ENCODE measurements around the gene R3HDML.
"Not testable (repeated sequence)": the region's sequence is repeated elsewhere in the genome, so short reads cannot be mapped to it uniquely, and the experiment has no call there.

R3HDML gene

GRCh38 chr20:44331201-44331600 lies 5.6 kb upstream of the R3HDML start:
- no peak for DNase-seq

- DNase-seq, result no peak
Observed at GRCh38 chr20:44334306-44334705, 2.5 kb upstream of the R3HDML start.

GRCh38 chr20:44334709-44335108 lies 2.1 kb upstream of the R3HDML start:
- no peak for DNase-seq

GRCh38 chr20:44335675-44336074 lies 1.2 kb upstream of the R3HDML start:
- no peak for DNase-seq

- DNase-seq, result no peak
Observed at GRCh38 chr20:44336086-44336485, 757 bp upstream of the R3HDML start.

DNA sequence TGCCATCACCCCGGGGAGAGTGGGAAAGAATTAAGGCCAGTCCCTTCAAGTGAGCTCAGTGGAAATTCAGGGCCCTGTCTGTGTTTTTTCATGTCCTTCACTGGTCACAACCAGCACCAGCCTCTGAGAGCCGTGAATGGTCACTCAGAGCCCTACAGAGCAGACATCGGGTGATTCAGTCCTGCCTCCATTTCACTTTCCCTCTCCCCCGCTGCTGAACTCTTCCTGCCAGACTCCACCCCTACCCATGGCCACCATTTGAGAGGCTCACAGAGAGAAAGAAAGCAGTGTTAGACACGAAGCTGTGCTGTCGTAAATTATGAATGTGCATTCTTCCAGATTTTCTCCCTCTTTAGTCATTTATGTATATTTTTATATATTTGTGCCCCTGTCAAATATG lies 5.4 kb downstream of the R3HDML start:
- no peak for DNase-seq

DNA sequence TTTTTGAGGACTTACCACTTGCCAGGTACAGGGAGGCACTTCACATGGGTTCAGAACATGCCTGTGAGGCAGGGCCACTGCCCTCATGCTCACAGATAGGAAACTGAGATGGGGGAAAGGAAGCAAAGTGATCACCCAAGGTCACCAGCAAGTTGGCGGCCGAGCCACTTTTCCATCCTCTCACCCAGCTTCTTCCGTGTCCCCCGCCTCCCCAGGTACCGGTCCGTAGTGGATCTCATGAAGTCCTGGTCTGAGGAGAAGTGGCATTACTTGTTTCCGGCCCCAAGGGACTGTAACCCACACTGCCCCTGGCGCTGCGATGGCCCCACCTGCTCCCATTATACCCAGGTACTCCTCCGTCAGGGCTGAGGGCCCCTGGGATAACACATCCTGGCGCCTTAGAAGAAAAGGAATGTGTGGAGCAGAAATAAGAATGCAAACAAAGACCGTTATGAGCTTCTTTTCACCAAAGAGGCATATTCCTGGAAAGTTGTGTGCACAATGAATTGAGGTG lies 6.4 kb downstream of the R3HDML start:
- no peak for DNase-seq

GRCh38 chr20:44344723-44345122 lies 7.9 kb downstream of the R3HDML start:
- DNase-seq, result no peak

- no peak for DNase-seq
Observed at GRCh38 chr20:44345147-44345546, 8.3 kb downstream of the R3HDML start.

- not testable (repeated sequence) for DNase-seq
Observed at GRCh38 chr20:44345941-44346340, 9.1 kb downstream of the R3HDML start.

GRCh38 chr20:44348168-44348659 lies 11.4 kb downstream of the R3HDML start:
- DNase-seq, result no peak

DNA sequence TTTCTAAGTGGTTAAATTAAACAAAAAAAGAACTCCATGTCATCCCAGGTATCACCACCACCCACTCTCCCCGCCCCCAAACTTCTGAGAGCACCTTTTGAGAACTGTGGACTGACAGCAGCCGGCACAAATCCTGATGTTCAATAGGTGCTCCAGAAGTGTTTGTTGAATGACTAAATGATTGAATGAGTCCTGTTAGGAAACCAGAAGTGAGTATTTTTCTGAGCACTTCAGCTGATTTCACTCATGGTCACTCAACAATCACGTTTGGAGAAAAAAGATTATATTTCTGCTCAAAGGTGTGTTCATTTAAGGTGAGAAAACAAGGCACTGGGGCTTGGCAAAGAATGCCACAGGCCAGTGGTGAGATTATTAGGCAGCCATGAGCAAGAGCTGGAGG lies 12.5 kb downstream of the R3HDML start:
- DNase-seq, result no peak

- no peak for DNase-seq
Observed at GRCh38 chr20:44350567-44350966, 13.7 kb downstream of the R3HDML start.

GRCh38 chr20:44354979-44355497 lies 18.2 kb downstream of the R3HDML start:
- no peak for DNase-seq

- DNase-seq, result no peak
Observed at GRCh38 chr20:44355498-44356352, 18.9 kb downstream of the R3HDML start, which contains the start of gene HNF4A. Gene HNF4A (plus strand): TSS chr20:44355699. CDS start chr20:44355805, 106 bp downstream.

- no peak for DNase-seq
Observed at GRCh38 chr20:44356353-44356723, 19.5 kb downstream of the R3HDML start.

DNA sequence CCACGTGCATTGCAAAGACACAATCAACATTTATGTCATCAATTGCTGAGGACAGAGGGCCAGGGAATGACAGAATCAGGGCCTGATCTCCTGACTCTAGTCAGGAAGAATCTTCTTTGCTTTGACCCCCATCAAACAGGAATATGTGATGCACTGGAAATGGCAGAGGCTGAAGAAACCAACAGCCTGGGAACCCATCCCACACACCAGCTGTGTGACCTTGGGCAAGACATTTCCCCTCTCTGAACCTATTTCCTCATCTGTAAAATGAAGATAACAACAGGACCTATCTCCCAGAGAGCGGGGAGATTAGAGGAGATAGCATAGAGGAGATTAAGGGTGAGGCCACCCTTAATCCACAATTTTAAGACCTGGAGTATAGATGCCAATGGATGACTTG lies 20.2 kb downstream of the R3HDML start:
- no peak for DNase-seq

GRCh38 chr20:44357555-44358125 lies 20.8 kb downstream of the R3HDML start:
- no peak for DNase-seq

- no peak for DNase-seq
Observed at GRCh38 chr20:44358776-44359175, 21.9 kb downstream of the R3HDML start.

DNA sequence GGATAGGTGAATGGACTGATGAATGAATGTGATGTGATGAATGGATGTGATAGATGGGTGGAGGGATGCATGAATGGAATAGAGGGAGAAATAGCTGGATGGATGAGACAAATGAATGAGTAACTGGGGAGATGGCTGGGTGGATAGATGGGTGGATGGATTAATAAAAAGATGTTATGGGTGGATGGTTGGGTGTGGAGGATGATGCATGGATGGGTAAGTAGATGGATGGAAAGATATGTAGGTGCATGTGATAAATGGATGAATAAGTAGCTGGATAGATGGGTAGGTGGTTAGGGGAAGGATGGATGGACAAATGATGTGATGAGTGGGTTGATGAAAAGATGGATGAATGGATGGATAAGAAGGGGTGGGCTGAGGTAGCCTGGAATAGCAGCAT lies 23.4 kb downstream of the R3HDML start:
- DNase-seq, result no peak

DNA sequence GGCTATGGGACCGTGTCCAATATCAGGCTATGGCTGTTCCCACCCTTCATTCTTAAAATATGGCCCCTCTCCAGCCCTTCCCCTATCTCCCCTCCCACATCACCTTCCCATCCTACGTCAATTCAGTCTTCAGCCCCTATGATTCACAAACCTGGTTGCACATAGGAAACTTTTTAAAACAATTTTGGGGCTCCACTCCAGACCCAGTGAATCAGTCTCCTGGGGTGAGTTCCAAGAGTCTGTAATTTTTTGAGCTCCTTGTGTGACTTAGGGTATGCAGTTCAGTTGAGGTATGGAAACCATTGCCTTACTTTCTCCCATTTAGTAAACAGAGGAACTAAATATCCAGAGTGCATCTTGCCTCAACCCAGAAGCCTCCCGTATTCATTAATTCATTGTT lies 24.2 kb downstream of the R3HDML start:
- no peak for DNase-seq

- DNase-seq, result no peak
Observed at GRCh38 chr20:44362466-44362940, 25.7 kb downstream of the R3HDML start.

- DNase-seq, result no peak
Observed at GRCh38 chr20:44364068-44364467, 27.2 kb downstream of the R3HDML start.

- DNase-seq, result no peak
Observed at GRCh38 chr20:44364780-44365179, 27.9 kb downstream of the R3HDML start.

Measured in CD4-positive, alpha-beta T cell treated with Interleukin-10 for 1 hour (primary cell).